SH-SY5Y (cell line): ENCODE results near the gene IGFBP5.

Experiments
- GATA2 ChIP-seq: IDR thresholded peaks from 2 replicates; pipeline ENCODE4 v1.6.1; 2011; ENCODE audit warnings: mild to moderate bottlenecking, low read depth, low read length
- GATA3 ChIP-seq: IDR thresholded peaks from 2 replicates; pipeline ENCODE4 v1.6.1; 2011; ENCODE audit warnings: low read depth, mild to moderate bottlenecking, low read length, moderate library complexity

IGFBP5 gene

GRCh38 chr2:216657086-216657855 is 38.1 kb downstream of the IGFBP5 start:
- TF ChIP-seq GATA3 (no peak), GATA2 (0 out of 2 replicates have a peak, but pooled peaks have one; percentile 17)

DNA sequence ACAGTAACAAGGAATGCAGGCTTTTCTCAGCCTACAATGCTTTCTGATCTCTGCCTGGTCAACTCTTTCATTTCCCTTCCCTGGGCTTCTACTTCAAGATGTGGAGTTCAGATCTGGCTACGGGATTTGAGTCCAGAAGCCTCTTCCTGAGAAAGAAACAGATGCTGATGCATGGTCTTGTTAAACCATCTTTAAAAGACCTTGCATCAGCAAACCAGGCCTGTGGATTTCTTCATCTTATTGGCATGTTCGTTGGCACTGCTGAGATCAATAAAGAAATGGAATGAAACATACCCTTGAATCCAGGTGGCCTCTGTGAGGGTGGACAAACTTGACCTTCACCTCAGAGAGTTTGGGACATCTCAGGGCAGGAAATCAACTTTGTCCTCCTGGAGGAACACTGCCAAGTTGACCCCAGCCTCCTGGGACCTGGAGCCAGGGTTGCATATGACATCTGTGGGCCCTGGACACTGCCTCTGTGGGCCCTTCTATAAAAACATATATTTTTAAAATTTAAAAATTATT is 40.8 kb downstream of the IGFBP5 start:
- TF ChIP-seq GATA2: no peak
- TF ChIP-seq GATA3: no peak

GRCh38 chr2:216653931-216654365 is 41.4 kb downstream of the IGFBP5 start:
- TF ChIP-seq GATA3: no peak
- TF ChIP-seq GATA2: no peak

DNA sequence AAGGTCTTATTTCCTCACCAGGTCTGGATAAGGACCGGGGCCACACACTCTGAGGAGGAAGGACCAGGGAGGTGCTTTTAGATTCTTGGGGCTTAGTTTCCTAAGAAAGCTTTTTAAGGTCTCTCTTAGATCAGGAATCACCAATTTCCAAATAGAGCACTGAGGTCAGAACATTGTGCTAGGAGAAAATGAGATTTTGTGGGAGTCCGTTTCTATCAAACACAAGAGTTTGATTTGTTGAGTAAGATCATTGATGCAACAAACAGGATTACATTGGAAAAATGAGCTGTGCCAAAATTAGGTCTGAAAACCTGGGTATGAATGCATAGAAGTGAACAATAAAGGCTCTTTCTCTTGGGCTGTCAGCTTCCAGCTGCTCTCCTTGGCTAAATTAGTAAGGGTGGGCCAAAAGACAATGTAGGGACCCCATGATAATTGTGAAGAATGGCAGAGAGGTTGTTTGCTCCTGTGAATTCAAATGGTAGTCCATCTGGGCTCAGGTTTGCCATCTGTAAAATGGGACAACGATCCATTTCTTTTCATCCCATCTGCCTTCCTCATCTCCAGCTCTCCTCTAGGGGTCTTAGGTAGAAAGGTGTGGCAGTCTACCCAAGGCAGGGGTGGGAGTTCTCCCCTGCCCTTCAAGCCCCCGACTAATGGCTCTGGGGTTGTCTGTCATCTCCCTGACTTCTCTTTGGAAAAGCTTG is 42.1 kb downstream of the IGFBP5 start:
- no peak for TF ChIP-seq GATA2
- TF ChIP-seq GATA3: no peak

DNA sequence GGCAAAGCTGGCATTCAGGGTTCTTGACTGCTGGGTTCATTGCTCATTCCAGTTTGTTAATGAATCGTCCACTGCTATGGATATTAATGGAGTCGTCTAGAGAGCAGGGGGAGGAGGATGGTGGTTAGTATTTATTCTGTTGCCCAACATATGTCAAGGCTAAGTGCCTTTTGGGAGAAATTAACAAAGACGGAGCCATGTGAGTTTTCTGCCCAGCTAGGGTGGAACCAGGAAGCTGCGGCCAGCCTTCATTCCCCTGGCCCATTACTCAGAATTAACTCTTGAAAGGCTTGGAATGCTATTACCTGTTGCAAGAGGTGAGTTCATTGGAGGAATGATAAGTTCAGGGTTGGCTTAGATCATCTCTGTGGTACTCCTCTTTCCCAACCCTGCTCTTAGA is 42.8 kb downstream of the IGFBP5 start:
- TF ChIP-seq GATA3 (no peak), GATA2 (no peak)

DNA sequence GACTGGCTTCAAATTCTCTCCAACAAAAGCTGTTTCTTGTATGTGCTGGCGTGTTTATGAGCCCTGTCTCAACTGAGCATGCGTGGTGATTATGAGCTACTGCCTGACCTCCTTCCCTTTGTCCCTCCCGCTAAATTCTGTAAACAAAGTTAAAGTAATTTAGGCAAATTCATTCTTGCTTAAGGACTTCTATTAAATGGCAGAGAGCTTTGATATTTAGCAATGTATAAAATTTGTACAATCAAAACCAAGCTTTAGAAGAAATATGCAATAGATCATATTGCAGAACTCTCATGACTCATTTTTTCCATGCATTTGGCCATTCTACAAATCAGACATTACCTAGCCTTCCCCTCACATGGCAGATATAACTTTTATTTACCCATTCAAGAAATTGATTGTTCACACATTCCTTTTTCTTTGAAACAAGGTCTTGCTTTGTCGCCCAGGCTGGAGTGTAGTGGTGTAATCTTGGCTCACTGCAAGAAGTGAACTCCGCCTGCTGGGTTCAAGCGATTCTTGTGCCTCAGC is 43.9 kb downstream of the IGFBP5 start:
- no peak for TF ChIP-seq GATA2
- no peak for TF ChIP-seq GATA3

DNA sequence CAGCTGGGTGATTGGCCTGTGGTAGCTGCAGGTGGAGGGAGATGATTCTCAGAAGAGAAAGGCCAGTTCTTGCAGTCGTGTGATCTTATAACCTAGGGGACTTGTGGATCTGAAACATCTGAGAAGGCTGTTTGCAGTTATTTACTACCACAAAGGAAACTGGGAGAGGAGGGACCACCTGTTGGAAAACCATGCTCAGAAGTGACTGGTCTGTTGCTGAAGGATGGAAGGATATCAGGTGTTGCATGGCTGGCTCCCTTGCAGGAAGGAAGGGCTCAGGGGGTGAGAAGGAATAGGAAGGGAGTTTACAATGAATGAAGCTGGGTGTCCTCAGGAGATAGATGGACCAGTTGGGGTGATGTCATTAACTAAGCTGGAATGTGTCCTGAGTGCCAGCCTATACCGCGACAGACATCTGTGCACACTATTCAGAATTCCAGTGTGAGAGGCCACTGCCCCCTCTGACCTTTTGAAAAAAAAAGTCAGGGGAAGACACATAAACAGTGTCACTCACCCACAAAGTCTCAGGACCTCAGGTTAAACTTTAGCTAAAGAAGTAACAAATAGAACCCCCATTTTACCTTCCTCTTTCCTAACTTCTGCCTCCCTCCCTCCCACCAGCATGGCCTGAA is 44.6 kb downstream of the IGFBP5 start:
- TF ChIP-seq GATA3 (no peak), GATA2 (no peak)

DNA sequence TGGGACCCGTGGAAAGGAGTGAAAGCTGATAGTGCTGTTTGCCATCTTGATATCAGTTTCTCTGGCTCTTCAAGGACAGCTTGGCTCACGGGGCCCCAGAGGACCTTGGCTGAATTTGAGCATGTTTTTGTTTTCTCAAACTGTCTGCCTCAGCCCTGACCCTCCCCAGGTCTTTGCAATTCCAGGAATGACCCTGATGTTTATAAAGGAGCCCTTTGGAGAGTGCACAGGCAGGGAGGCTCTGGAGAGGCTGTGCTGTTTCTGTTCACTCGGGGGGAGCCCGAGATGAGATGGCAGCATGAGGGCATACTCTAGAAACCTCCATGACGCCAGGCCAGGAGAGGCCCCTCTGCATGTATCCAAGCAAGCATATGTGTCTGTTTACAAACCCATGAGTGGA is 45.8 kb downstream of the IGFBP5 start:
- TF ChIP-seq GATA2: no peak
- TF ChIP-seq GATA3: no peak

DNA sequence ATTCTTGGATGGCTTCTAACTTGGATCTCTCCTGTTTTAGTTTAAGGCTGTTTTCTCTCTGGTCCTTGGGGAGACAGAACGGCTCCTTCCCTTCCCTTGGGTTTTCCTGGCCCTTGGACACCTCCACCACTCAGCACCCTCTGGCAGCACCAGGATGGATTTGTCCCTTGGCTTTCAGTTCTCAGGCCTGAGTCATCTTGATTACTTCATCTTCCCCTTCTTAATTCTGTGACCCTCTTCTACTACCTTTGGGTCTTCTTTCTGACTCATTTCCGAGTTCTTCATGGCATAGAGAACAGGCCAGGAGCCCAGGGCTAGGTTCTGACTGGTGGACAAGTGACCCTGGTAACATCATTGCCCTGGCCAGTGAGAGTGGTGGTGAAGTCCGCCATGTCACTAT is 47.2 kb downstream of the IGFBP5 start:
- TF ChIP-seq GATA3: no peak
- TF ChIP-seq GATA2: no peak

GRCh38 chr2:216646116-216646515 is 49.2 kb downstream of the IGFBP5 start:
- no peak for TF ChIP-seq GATA3
- no peak for TF ChIP-seq GATA2

DNA sequence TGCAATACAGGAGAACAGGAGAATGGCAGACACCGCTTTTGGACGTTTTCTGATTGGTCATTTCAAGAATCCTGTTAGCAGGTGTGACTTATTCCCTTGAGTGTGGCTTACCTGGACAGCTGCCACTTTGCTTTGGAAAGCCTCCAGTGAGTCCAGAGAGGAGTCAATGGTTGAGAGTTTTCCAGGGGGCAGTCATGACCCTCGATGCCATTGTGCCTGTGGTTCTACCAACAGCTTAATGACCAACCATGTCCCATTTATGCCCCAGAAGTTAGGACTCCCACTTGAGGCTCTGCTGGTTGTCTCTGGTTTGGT is 49.8 kb downstream of the IGFBP5 start:
- no peak for TF ChIP-seq GATA3
- no peak for TF ChIP-seq GATA2

DNA sequence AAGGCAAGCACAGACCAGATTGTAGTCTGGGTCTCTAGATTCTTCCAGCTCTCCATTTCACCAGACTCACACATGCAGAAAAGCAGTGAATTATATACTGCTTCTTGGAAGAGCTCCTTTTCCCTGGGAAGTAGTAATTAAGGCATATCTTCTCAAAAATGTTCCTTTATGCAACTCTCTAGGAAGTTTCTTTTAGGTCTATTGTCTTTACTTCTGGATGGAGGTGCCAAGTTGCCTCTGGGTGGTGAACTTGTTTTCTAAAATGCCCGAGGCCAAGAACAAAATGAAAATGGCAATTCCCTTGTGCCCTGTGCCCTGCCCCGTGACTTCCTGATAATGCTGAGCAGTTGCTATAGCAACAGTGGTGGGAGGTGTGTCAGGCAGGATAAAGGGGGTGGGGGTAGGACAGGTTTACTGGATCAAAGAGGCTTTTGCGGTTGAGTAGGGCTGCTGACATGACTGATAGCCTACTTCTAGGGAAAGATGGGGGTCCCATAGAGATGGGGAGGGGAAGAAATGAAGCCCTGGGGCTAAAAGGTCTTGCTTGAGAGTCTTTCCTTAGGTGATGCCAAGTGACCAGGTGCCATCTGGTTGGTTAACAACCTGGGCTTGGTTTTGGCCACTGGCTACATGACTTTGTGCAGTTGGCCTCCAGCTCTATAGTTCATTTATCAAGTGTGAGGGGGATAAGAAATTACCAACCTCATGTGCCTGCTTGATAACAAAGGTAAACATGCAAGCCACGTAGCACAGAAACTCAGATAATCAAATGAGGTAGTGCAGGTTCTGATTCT is 50.3 kb downstream of the IGFBP5 start:
- TF ChIP-seq GATA2 (no peak), GATA3 (no peak)

- no peak for TF ChIP-seq GATA2
These were observed 51.2 kb downstream of the IGFBP5 start for GRCh38 chr2:216643986-216644659.
